Measurements from ENCODE around the gene FKBP1A. TPM values are rescaled to one million over a fixed set of nuclear protein-coding genes. Genes with fewer than 3 reads are reported as not detected.

The FKBP1A gene
- total RNA-seq, 1 donor from 2014 or later: 187 TPM

GRCh38 chr20:1331801-1332453 lies 60.9 kb downstream of the FKBP1A start:
- no peaks in the 10 kb centered on the region for H3K9me3 Mint-ChIP-seq (ENCODE audit: unreplicated experiment)
- no peaks in the 10 kb centered on the region for H3K27me3 Mint-ChIP-seq (ENCODE audit: unreplicated experiment)
- TF ChIP-seq, protein P1, sequence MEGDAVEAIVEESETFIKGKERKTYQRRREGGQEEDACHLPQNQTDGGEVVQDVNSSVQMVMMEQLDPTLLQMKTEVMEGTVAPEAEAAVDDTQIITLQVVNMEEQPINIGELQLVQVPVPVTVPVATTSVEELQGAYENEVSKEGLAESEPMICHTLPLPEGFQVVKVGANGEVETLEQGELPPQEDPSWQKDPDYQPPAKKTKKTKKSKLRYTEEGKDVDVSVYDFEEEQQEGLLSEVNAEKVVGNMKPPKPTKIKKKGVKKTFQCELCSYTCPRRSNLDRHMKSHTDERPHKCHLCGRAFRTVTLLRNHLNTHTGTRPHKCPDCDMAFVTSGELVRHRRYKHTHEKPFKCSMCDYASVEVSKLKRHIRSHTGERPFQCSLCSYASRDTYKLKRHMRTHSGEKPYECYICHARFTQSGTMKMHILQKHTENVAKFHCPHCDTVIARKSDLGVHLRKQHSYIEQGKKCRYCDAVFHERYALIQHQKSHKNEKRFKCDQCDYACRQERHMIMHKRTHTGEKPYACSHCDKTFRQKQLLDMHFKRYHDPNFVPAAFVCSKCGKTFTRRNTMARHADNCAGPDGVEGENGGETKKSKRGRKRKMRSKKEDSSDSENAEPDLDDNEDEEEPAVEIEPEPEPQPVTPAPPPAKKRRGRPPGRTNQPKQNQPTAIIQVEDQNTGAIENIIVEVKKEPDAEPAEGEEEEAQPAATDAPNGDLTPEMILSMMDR (IDR thresholded peaks at IDR 0.05): no peak
- peaks cover 5% of the 10 kb centered on the region for H3K36me3 Mint-ChIP-seq (ENCODE audit: unreplicated experiment)
- no peak overlapping the region for H3K4me3 Mint-ChIP-seq (ENCODE audit: unreplicated experiment)
- peak; percentile 65 for DNase-seq (ENCODE audit: extremely low spot score, unreplicated experiment)
- peaks cover 8% of the 10 kb centered on the region for H3K4me1 Mint-ChIP-seq (ENCODE audit: unreplicated experiment)
- H3K27ac Mint-ChIP-seq (ENCODE audit: unreplicated experiment): no peak overlapping the region

DNA sequence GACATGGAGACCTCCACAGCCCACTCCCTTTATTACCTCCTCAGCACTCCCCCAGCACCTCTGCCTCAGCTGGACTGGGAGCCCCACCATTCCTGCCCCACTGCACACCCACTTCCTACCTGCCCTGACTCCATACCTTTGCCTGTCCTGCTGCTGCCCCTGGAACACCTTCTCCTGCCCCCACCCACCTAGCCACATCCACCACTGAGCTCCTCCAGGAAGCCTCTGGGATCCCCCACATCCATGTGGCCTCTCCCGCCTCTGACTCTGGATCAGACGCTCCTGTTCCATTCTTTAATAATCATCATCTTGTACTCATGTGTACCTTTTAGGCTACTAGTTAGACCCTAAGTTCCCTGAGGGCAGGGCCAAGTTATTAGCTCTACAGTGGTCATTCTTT lies 61.8 kb downstream of the FKBP1A start:
- no peak overlapping the region for H3K27ac Mint-ChIP-seq (ENCODE audit: unreplicated experiment)
- TF ChIP-seq, protein P1 (IDR thresholded peaks at IDR 0.05): no peak
- DNase-seq (ENCODE audit: extremely low spot score, unreplicated experiment): peak; percentile 75
- H3K9me3 Mint-ChIP-seq (ENCODE audit: unreplicated experiment): no peaks in the 10 kb centered on the region
- H3K4me1 Mint-ChIP-seq (ENCODE audit: unreplicated experiment): peaks cover 8% of the 10 kb centered on the region
- H3K4me3 Mint-ChIP-seq (ENCODE audit: unreplicated experiment): no peak overlapping the region
- H3K36me3 Mint-ChIP-seq (ENCODE audit: unreplicated experiment): peaks cover 5% of the 10 kb centered on the region
- no peaks in the 10 kb centered on the region for H3K27me3 Mint-ChIP-seq (ENCODE audit: unreplicated experiment)

- Mint-ChIP-seq H3K4me1 (ENCODE audit: unreplicated experiment) (peaks cover 8% of the 10 kb centered on the region), H3K27me3 (ENCODE audit: unreplicated experiment) (no peaks in the 10 kb centered on the region), H3K36me3 (ENCODE audit: unreplicated experiment) (peaks cover 5% of the 10 kb centered on the region), H3K4me3 (ENCODE audit: unreplicated experiment) (no peak overlapping the region), H3K27ac (ENCODE audit: unreplicated experiment) (no peak overlapping the region), H3K9me3 (ENCODE audit: unreplicated experiment) (no peaks in the 10 kb centered on the region)
- peak; percentile 64 for DNase-seq (ENCODE audit: extremely low spot score, unreplicated experiment)
- TF ChIP-seq, protein P1 (IDR thresholded peaks at IDR 0.05): no peak
These were observed 62.6 kb downstream of the FKBP1A start for GRCh38 chr20:1330075-1330830.

- TF ChIP-seq, protein P1 (IDR thresholded peaks at IDR 0.05): no peak
- H3K36me3 Mint-ChIP-seq (ENCODE audit: unreplicated experiment): peaks cover 4% of the 10 kb centered on the region
These were observed 64.0 kb downstream of the FKBP1A start, which contains the start of gene SDCBP2 for GRCh38 chr20:1328680-1329330. Gene SDCBP2 (minus strand): TSS chr20:1329139. CDS start chr20:1320416, 8,723 bp downstream.

More at GRCh38 chr20:1328680-1329330, 64.0 kb downstream of the FKBP1A start, which contains the start of gene SDCBP2:
- Mint-ChIP-seq H3K27me3 (ENCODE audit: unreplicated experiment) (no peaks in the 10 kb centered on the region), H3K9me3 (ENCODE audit: unreplicated experiment) (no peaks in the 10 kb centered on the region), H3K4me3 (ENCODE audit: unreplicated experiment) (no peak within 1 kb of the TSS), H3K27ac (ENCODE audit: unreplicated experiment) (peak within 1 kb of the TSS; percentile 52), H3K4me1 (ENCODE audit: unreplicated experiment) (peaks cover 8% of the 10 kb centered on the region)
- peak; percentile 79 for DNase-seq (ENCODE audit: extremely low spot score, unreplicated experiment)
